Islet precursor cell (in vitro differentiated cells): ENCODE data around the gene HS3ST3A1.
"Not testable (repeated sequence)": the region's sequence is repeated elsewhere in the genome, so short reads cannot be mapped to it uniquely, and the experiment has no call there.

Experiments
- DNase-seq: peaks from one replicate; pipeline ENCODE4 v3.0.0-alpha.2; 2018

HS3ST3A1 gene

DNA sequence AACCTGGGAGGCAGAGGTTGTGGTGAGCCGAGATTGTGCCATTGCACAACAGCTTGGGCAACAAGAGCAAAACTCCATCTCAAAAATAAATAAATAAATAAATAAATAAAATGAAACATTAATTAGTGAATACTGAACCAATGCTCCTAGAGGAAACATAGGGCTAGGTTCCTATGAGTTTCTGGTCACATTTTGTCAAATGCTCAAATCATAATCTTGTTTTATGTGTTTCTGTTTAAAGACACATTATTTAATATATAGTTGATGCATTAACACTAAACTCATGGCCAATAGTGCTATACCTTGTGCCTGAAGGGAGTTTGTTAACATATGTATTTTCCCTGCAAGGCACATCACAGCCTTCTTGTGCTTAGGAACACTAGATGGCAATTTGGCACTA is 66.8 kb downstream of the HS3ST3A1 start:
- DNase-seq = no peak

DNA sequence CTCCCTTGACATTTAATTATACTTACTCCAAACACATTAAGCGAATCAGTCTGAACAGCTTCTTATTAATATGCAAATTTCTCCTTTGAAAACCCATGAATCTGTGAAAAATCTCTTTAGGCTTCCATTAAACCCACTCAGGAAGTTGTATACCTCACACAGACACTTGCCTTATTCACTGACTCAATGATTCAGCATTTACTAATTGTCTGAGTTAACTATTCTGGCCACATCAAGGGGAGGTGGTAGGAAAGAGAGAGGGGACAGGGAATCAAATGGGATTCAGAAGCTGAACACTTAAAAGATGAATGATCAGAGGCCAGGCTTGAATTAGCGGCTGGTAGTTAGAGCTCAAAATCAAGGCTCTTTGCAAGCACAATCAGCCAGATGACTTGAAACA is 70.0 kb downstream of the HS3ST3A1 start:
- DNase-seq = no peak

DNA sequence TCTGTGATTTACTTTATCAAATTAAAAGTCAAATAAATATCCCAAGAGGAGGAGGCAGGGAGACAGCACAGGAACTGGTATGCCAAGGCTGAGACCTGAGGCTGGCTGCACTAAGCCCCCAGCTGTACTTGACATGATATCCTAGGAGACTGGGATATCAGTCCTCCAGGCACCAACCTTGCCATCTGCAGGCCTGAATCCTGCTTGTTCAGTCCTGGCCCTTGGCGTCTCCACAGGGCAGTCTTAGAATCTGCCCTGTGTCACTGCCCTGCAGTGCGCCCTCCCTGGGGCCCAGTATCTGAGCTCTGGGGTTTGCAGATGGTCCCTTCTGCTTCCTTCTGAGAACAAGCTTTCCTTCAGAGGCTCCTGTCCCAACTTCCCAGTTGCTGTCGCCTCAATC is 75.9 kb downstream of the HS3ST3A1 start:
- no peak for DNase-seq

DNA sequence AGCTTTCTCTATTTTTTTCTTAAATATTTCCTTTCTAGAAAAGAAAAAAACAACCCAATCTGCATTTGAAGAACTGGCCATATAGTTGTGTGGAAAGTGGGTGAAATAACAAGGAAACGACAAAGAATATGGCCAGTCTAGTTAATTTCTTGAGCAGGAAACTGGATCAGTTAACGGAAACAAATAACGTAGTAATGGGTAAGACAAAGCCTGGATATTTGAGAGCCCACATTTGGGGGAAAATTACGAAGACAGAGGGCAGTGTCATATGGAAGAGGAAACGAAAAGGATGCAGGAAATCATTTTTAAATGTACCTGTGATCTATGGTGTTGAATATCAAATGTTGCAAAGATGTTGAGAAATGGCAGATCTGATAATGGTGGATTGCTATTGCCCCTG is 78.6 kb downstream of the HS3ST3A1 start:
- no peak for DNase-seq

DNA sequence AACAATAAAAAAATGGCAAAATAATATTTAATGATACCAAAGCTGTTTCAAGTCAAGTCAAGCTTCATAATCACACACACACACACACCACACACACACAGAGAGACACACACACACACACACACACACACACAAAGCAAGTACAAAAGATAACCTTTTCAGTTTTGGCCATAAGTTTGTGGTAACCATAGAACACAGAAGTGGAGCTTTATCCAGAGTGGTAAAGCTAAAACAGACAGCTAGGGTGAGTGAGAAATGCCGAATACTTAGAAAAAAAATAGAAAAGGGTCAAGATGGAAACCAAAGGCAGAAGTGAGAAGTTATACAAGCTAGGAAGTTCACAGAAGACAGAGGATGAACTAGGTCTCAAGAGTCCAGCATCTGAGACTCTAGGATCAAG is 79.0 kb downstream of the HS3ST3A1 start:
- DNase-seq = no peak

DNA sequence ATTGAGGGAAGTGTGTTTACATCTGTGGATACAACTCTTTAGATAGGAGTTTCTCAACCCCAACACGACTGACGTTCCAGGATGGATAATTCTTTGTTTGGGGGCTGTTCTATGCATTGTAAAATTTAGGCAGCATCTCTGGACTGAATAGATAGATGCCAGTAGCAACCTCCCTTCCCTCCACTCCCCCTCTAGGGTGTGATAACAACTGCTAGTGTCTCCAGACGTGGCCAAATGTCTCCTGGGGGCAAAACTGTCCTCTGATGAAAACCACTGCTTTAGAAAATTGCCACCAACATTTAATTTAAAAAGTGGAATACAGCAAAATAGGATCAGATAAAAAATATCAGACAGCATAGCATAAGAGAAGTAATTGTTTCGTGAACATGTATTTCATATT is 79.9 kb downstream of the HS3ST3A1 start:
- DNase-seq = no peak

DNA sequence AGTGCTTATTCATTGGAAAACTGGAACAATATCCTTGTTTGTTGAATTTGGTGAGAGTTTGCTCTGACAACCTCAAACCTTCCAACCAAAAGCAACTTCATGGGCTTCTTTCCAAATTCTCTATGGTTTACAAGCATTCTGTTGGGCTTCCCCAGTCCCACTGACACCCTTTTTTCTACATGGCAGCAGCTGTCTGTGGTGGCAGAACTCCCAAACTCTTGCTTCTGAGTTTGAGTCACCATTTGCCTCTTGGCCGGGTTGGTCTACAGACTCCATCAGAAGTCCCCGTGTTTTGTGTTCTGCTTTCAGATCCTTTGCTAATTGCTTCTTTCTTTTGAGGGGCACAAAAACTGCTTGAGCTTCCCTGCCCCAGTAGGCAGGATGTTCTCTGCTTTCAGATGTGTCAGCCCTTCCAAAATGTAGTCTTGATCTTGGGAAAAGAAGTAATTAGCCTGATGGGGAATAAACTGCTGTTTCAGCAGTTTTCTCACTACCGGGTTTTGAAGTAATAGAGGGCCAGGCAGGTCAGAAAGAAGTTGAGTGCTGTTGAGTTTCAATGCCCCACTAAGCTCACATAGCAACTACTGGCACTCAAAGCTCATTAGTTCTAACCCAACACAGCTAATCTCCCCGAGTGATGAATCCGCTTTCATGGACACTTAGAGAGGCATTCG is 80.7 kb downstream of the HS3ST3A1 start:
- no peak for DNase-seq

DNA sequence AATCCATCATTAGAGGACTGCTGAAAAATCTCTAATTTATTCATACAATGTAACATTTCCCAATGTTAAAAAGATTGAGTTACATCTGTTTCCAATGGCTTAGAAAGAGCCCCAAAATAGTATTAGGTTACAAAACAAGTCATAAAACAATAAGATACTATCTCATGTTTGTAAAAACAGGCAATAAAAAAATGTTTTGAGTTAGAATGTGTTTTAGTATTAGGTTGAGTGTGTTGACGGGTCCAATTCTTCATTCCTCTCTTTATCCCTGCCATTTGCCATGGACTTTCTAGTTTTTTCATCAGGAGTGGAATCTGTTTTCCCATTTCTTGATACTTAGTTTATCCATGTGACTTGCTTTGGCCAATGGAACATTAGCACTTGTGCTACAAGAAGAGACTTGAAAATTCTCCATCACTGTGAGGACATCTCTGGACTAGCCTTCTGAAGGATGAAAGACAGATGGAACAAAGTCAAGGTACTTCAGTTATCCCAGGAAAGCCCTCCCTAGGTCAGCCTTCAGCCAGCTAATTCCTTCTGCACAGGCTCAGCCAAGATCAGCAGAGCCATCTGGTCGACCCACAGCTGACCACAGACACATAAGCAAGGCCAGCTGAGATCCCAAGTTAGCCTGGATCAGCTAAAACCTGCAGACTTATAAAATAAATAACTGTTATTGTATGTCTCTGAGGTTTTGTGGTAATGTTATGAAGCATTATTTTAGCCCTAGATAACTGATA is 83.3 kb downstream of the HS3ST3A1 start:
- no peak for DNase-seq

DNA sequence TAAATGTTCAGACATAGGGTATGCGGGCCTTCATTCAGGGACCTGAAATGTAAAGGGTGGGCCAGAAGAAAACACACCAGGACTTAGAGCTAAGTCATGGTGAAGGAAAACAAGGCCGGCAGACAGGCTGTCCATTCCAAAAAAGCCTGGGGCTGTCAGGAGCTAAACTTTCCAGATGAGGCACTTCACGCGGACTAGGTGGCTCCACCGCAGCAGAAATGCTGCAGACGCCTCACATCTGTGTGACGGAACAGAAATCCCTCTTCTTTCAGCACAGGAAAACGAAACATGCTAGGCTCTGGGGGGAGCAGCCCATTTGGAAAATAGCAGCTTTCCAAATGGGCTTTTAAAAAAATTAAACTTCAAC is 88.7 kb downstream of the HS3ST3A1 start:
- peak; percentile 92 for DNase-seq

DNA sequence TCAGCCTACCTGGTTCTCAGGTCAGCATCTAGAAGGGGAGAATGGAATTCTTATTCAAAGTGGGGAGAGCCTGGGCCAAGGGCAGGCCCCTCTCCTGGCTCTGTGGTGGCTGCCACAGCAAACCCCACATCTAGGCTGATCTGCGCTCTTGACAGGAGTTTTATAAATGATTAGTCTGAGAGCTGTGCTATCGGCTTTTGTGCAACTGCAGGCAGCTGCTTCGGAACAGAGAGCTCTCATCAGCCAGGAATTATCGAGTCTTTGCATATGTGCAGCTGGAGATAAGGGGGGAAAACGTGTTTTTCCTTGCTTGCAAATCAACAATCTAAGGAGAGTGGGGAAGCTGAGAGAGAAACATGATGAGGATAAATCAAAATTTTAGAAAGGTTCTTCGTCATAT is 91.7 kb downstream of the HS3ST3A1 start:
- no peak for DNase-seq

DNA sequence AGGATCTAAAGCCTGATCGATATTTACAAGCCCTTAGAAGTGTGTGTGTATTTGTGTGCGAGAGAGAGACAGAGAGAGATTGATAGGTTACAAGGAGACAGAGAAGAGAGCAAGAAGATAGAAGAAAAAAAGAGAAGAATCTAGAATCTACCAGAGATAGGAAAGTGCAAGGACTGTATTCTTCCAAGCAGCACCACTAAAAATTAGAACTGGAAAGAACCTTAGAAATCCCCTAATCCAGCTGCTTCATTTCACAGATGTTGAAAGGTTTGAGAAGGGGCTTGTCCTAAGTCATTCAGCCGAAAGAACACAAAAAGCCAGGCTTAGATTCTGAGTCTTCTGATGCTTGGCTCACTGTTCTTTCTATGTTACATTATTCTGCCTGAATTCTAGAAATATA is 92.2 kb downstream of the HS3ST3A1 start:
- DNase-seq = no peak

DNA sequence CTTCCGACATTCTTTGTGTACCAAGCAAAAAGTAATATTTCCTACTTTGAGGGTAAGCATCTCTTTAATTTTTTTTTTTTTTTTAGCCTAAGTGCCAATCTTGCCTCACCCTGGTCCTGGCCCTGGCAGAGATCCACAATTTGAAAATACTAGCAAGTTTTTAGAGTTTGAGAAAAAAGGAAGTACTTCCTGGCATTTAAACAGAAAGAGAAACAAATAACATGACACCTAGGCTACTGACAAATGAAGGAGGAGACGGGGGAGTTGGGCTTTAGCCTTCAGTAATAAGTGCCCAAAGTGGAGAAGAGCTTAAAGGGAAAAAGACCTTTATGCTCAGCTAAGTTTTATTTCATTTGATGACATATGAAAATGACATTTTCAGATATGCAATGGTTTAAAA is 92.8 kb downstream of the HS3ST3A1 start:
- no peak for DNase-seq

DNA sequence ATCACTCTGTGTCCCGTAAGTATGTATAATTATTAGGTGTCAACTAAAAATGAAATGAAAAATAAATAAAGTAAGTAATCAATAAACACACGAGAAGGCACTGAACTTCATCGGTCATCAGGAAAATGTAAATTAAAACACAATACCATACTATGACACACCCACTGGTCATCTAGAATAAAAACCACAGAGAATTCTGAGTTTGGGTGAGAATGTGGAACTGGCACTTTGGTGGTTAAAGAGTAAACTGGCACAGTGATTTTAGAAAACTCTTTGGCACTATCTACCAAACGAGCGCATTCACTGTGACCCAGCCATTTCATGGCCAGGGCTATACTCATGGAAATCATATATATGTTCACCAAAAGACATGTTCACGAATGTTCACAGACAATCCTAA is 98.2 kb downstream of the HS3ST3A1 start:
- DNase-seq = no peak

DNA sequence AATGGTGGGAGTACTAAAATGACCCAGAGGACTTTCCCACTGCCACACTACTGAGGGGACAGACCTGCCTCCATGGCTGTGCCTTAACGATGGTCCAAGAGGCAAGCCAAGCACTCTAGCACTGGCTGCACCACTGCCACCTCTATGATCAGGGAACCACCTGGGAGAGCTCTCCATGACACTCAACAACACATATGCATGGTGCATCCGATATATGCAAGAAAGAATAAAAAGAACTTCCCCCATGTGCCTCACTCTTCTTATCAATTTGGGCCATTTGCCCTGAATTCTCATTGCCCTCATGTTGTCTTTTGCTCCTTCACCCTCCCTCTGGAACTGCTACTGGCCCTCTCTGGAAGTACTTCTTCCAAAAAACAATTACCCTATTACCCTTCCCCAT is 99.5 kb downstream of the HS3ST3A1 start:
- DNase-seq = no peak

DNA sequence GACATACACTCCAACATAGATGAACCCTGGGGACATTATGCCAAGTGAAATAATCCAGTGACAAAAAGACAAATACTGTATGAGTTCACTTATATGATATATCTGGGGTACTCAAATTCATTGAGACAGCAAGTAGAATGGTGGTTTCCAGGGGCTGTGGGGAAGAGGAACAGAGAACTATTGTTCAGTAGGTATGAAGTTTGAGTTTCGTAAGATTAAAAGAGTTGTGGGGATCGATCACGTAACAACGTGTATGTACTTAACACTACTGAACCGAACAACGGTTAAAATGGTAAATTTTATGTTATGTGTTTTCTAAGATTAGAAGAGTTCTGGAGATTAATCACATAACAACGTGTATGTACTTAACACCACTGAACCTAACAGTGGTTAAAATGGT is 100.8 kb downstream of the HS3ST3A1 start:
- DNase-seq = no peak

DNA sequence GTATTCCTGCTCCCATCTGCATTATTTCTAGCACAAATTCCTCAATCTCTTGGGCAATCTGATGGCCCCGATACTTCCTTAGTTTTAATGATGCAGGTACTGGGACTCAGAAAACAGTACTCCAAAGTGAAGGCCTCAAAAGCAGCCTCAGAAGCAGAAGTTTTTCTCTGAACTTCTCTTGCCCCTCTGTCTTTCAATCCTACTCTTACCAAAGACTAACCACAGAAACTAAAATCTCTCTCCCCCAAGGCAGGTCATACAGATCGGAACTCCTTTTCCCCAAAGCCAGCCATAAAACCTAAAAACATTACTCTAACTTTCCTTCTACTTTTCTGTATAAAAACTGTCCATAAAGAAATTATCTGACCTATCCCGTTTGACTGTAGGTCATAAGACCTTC is 103.5 kb downstream of the HS3ST3A1 start:
- no peak for DNase-seq

DNA sequence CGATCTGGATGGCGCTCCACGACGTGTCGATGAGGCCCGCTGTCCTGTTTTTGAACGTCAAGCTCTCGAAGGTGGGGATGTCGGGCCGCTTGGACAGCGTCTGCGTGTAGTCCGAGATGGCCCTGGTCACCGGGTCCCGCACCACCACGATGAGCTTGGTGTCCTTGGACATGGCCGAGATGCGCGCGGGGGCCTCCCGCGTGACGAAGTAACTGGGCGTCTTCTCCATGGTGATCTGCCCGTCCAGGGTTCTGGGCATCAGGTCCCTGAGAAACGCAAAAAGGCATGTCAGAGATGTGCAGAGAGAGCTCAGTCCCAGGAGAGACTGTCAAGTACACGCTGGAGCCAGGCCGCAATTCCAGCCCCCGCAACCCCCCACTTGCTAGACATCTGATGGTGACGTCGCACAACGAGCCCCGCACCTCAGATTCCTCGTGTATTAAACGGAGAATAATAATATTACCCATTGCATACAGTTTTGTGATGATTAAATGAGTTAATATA is 105.1 kb downstream of the HS3ST3A1 start:
- not testable (repeated sequence) for DNase-seq

DNA sequence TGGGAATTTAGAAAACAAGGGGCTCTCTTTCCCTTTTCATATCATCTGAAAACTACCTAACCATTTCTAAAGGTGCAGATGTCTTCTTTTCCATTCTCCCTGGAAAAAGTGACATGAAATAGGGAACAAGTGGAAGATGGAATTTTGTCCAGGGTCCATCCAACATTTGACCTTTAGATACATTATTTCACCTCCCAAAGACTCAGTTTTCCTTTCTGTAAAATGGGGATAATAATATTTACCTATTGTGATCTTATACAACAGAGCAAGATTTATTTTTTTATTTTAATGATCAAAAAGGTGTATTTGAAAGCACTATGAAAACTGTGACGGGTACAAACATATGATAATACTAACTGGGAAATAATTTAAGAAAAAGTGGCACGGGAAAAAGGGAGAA is 106.3 kb downstream of the HS3ST3A1 start:
- no peak for DNase-seq

DNA sequence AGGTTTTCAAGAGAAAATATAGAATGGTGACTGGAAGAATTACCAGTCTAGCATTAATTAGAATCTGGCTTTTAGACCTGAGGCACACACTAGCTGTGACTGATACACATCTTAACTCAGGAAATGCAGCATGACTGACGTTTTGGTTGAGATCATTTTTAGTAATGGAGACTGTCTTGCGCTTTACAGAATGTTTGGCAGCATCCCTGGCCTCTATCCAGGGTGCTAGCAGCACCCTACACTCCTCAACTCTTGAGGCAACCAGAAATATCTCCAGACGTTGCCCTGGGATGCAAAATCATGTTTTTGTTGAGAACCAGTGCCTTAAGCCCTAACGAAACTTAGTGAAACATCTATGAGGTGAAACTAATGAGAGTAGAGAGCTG is 109.0 kb downstream of the HS3ST3A1 start:
- DNase-seq = no peak

DNA sequence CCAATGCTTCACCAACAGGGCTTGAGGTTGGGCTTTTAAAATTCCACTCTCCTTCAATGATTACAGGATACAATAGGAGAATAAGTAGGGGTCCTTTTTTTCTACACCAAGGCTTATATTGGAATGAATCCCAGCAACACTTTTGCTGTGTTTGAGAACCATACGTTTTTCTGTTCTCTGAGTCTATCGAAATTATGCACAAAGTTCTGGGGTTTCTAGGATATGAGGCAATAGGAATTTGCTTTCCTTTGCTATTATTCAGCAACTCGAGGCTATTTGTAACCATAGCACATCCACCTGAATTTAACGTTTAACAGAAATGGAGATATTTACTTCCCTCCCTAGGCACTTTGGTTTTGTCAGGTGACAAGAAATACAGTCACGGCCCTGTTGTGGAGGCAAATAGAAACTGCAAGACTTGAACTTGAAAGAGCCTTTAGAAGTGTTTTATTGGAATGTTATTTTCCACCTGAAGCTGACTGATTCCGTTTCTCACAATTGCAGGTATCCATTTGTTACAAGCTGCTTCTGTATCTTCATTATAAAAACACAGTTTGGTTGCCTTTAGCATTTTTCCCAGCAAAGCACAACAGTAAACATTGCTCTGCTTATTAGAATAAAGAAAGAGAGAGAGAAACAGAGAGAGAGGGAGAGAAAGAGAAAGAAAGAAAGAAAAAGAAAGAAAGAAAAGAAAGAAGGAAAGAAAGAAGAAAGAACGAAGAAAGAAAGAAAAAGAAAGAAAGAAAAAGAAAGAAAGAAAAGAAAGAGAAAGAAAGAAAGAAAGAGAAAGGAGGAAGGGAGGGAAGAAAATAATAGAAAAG is 109.6 kb downstream of the HS3ST3A1 start:
- DNase-seq = no peak

DNA sequence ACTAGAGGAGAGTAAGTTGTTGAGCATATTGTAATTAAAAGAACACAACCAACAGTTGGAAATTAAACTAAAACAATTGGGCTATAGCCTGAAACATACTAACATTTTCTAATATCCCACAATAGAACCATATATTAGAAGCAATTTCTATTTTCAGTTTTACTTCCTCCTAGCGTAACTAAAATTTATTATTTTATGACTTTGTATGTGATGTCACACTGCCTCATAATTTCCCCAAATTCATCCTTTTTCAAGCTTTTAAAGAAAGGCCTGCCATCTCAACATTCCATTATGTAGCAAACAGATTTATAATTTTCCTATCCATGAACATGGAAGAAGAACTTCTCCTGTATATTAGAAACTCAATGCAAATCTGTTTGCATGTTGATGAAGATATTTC is 110.2 kb downstream of the HS3ST3A1 start:
- DNase-seq = no peak

DNA sequence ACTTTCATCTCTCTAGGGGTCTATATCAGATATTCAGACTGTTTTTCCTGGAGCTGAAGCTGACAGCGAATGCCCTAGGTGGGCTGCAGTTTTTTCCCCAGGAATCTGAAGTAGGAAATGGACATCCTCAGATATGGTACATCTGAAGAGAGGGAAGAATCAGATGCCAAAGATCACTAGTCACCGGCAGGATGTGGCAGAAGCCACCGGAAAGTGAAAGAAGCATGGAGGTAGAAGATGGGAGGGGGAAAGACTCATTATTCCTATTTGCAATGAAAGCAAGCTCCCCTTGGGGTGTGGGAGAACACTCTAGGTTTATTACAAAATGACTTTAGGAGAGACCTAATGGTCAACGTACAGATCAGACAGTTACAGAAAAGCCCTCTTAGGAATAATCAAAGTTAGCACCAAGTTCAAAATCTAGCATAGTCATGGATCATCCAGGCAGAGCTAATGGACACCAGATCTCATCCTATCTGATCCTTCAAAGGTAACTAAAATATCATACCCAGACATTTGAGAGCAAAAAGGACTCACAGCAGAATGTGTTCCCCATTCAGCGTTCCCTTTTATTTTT is 110.7 kb downstream of the HS3ST3A1 start:
- DNase-seq = no peak

DNA sequence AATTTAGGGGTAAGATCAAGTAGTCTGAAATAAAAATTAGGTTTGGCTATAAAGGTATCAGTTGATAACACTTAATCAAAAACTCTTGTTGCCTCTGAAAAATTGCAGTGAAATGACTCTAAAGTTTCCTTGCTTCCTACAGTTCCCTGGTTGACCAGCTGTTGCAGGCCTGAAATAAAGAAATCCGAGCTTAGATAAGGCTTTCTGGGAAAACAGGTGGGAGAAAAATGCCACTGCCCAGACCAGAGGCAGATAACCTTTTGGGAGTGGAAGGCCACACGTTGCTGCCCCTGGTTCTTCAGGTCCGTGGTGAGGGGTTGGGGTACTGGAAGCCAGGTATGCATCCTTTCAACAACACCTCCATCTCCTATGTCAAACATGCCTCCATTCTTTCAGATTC is 111.3 kb downstream of the HS3ST3A1 start:
- no peak for DNase-seq

DNA sequence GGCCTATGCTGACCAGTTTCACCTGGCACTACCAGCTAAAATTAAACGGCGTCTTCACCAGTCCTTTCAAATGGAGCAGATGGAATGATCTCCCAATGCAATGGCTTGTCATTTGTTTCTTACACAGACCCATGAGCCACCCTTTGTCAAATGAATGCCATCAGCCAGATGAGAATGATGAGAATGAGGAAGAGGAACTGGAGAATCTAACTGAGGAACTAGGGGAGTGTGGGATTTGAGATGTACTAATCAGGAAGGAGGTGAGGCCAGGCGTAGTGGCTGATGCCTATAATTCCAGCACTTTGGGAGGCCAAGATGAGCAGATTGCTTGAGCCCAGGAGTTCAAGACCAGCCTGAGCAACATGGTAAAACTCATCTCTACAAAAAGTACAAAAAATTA is 116.4 kb downstream of the HS3ST3A1 start:
- no peak for DNase-seq
